Measurements from ENCODE around the gene ARVCF.

The ARVCF gene

DNA sequence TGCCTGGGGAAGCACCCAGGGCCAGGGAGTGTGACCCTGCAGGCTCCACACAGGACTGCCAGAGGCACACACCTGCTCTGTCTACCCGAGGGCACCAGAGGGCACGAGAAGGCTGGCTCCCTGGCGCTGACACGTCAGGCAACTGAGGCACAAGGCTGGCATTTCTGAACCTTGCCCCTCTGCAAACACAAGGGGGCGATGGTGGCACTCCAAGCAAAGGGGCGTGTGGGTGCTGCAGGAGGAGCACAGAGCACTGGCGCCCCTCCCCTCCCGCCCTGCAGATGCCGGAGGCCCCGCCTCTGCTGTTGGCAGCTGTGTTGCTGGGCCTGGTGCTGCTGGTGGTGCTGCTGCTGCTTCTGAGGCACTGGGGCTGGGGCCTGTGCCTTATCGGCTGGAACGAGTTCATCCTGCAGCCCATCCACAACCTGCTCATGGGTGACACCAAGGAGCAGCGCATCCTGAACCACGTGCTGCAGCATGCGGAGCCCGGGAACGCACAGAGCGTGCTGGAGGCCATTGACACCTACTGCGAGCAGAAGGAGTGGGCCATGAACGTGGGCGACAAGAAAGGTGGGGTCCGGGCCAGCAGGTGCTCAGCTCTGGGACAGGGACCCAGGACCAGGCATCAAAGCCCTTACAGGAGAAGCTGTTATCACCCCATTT is 54.2 kb downstream of the ARVCF start:
- DNase-seq (ENCODE audit: low read depth, low spot score): no peak

DNA sequence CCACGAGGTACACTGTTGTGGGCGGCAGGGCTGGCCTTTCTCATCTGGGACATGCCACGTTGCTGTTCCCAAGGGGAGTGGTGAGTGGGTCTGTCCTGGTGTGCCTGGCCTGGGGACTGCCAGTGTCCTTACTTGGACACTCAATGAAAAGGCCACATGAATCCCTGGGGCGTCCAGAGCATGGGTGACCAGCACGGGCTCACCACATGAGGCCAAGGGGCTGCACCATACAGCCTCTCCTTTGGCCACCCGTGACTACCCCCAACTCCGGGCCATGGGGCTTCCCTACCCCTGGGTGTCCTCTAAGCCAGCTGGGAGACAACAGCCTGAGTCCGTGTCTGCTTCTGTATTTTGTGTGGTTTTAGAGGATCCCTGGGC is 54.8 kb downstream of the ARVCF start:
- no peak for DNase-seq (ENCODE audit: low read depth, low spot score)

DNA sequence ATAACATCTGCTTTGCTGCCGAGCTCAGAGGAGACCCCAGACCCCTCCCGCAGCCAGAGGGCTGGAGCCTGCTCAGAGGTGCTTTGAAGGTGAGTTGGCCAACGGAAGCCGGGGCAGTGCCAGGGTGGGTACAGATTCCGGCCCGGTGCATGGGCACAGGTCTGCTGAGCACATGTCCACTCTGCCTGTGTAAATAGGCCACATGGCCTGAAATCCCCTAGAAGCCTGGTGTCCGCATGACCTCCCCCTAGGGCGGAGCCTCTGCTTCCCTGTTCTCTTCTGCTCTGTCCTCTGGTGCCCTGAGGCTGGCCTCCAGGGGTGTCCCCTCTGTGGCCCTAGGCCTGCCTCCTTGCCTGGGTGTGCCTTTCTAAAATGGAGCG is 55.4 kb downstream of the ARVCF start:
- no peak for DNase-seq (ENCODE audit: low read depth, low spot score)

DNA sequence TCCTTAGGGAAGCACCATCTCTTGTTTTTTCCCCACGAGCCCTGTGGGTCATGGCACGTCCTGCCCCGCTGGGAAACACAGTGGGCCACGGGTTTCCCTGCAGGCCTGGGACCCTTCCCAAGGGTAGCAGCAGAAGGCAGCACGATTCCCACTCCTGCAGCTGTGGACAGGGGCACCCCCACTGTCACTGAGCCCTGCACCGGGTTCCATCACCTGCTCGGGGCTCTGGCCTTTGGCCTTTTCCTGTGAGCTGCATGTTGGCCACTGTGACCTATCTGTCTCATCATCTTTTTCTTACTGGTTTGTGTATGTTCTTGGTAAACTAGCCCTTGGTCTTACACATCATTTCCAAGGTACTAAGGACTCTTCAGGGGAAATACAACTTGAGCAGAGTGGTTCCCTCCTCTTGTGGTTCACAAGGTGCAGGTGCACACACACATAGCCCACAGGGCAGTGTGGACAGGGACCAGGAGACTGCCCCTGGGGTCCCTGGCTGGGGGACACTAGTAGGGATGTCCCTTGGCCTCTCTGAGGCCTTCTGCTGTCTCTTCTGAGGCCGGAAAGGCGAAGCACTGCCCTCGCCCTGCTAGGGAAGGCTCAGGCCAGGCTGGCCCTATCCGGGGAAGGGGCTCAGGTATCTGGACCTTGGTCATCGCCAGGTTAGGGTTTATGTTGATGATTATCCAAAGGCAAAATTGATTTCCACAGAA is 56.0 kb downstream of the ARVCF start:
- no peak for DNase-seq (ENCODE audit: low read depth, low spot score)

DNA sequence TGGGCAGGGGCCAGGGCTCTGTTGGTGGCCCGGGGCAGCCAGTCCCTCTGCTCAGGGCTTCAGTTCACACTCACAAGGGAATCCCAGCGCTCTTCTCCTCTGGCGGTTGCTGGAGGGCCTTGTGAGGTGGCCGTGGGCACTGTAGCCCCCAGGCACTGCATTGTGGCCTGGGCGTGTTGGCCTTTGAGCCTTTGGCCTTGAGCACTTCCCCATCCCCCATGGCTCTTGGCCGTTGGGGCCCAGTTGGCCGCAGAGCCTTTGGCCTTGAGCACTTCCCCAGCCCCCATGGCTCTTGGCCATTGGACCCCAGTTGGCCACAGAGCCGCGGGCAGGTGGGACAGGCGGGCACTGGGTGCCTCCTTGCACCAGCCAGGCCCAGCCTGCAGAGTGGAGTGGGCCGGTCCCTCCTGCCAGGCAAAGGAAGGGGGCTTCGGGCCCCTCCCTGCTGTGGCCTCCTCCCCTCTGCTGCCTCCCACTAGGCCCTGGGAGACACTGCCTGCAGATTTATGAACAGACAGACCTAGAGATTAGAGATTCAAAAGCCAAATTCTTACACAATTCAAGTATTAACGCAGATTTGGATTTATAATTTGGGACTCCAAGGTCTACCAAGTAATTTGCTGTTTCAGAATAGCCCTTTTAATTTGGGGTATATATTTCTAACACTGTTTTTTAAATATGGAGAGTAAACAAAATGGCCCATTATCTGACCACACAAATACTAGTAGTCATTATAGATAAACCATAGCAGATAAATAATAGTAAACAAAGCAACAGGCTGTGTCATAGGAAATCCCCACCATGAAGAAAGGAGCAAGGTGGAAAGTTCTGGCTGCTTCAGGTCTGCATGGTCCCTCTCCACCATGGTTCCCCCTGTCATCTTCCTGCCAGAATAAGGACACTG is 56.8 kb downstream of the ARVCF start:
- DNase-seq (ENCODE audit: low read depth, low spot score): no peak

DNA sequence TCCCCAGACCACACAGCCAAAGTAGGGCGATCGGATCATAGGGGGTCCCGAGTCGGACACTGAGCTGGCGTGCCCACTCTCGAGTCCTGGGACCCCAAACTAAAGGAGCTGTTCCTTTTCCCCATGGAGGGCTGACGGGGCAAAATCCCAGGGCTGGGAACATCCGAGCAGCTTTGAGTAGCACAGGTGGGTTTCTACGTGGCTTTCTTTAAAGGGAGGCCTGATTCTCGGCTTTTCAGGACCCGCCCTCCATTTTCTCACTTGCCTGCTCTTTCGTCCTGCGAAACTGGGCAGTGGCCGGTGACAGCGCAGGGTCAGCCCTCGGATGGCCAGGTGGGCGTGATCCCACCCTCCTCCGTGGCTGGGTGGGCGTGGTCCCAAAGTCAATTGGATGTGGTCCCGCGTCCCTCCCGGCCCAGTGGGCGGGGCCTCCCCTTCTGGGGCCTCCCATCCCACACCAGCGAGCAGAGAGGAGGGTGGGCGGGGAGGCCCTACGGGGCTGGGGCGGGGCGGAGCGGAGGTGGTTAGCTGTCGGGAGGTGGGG is 57.5 kb downstream of the ARVCF start:
- no peak for DNase-seq (ENCODE audit: low read depth, low spot score)

DNA sequence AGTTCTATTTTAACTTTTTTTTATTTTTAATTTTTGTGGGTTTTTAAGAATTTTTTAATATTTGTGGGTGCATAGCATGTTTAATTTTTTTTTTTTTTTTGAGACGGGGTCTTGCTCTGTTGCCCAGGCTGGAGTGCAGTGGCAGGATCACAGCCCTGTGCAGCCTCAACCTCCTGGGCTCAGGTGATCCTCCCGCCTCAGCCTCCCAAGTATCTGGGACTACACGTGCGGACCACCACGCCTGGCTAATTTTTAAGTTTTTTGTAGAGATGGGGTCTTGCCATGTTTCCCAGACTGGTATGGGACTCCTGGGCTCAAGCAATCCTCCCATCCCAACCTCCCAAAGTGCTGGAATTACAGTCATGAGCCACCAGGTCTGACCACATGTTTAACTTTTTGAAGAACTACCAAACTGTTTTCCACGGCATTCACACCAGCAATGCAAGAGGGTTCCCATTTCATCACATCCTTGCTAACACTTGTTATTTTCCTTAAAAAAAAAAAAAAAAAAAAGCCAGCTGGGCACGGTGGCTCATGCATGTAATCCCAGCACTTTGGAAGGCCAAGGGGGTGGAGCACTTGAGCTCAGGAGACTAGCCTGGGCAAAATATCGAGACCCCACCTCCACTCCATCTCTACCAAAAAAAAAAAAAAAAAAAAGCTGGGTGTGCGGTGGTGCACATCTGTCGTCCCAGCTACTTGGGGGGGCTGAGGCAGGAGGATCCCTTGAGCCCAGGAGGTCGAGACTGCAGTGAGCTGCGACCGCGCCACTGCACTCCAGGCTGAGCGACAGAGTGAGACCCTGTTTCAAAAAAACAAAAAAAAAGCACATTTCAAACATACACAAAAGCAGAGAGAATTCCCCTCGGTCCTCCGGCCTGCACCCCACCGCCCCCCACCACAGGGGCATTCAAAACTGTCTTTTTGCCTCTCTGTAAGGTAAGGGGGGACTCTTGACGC is 58.3 kb downstream of the ARVCF start:
- DNase-seq (ENCODE audit: low read depth, low spot score): no peak

DNA sequence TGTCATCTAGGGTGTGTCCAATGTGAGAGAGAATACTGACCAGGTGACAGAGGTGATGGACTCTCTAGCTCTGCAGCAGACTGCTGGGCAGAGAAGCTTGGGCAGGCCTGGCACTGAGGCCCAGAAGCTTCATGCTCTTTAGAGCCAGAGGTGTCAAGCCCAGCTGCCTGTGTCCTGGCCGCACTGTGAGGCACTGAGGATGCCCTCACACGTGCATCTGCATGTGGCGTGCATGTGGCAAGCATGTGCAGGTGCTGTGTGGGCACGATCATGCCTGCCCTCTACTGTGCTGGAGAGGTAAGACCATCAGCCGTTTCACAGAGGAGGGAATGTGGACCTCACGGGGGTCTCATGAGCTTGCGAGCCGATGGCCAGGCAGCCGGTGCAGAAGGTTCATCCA is 59.2 kb downstream of the ARVCF start:
- DNase-seq (ENCODE audit: low read depth, low spot score): no peak

DNA sequence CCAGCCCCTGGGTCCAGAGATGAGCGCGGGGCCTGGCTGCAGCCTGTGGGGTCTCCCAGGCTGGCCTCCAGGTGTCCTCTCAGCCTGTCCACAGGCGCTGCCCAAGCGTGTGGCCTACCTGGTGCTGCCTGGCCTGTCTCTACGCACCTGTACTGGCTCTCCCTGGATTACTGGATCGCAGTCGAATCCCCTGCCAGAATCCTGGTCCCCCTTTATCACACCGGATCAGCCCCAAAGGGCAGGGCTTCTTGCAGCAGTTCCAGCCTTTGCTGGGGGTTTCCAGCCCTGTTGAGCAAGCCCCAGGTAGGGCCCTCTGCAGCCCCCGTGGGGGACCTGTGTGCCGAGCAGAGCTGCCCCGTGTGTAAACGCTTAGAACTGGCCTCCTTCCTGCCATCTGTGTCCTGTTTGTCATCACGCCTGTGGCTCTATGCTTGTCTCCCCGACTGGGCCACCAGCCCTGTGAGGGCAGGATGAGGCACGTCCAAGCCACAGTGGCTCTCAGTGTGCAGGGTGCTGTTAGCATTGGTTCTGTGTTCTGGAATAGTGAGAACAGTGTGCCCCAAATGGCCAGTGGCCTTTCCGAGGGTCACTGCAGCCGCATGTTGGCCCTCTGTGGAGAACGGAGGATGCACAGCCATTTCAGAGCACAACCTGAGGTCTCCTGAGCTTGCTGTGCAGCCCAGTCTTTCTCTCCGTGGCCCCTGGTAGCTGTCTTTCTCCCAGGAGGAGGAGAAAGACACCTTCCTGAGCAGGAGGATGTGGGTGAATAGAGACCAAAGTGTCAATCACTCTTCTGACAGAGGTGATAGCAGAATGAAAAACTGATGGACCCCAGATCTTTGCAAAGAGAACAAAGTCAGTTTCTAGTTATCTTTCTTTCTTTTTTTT is 61.1 kb downstream of the ARVCF start:
- DNase-seq (ENCODE audit: low read depth, low spot score): no peak

DNA sequence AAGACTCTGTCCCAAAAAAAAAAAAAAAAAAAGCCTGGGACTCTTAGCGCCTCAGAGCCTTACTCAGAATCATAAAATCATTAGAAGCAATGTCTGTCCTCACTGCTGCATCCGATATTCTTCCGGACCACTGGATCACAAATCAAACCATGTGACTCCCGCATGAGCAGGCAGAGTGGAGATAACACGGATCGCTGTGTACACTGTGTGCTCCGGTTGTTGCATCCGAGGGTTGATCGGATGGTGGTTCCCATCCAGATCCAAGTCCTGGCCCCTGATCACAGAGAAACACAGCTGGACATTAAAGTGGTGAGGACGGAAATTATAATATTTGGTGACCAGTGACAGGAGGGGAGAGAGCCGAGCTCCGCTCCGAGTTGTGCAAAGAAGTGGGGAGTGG is 65.3 kb downstream of the ARVCF start:
- DNase-seq (ENCODE audit: low read depth, low spot score): no peak

DNA sequence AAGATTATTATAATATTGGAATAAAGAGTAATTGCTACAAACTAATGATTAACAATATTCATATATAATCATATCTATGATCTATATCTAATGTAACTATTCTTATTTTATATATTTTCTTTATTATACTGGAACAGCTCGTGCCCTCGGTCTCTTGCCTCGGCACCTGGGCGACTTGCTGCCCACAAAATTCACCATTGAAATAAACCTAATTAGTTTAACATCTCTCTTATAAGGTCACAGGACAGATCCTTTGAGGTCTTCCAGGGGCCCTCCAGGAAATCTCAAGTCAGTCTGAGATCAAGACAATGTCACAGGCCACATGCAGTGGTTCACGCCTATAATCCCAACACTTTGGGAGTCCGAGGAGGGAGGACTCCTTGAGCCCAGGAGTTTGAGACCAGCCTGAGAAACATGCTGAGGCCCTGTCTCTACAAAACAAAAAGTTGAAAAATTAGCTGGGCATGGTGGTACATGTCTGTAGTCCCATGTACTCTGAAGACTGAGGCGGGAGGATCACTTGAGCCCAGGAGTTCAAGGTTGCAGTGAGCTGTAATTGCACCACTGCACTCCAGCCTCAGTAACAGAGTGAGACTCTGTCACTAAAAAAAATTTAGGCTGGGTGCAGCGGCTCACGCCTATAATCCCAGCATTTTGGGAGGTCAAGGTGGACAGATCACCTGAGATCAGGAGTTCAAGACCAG is 68.4 kb downstream of the ARVCF start:
- no peak for DNase-seq (ENCODE audit: low read depth, low spot score)

DNA sequence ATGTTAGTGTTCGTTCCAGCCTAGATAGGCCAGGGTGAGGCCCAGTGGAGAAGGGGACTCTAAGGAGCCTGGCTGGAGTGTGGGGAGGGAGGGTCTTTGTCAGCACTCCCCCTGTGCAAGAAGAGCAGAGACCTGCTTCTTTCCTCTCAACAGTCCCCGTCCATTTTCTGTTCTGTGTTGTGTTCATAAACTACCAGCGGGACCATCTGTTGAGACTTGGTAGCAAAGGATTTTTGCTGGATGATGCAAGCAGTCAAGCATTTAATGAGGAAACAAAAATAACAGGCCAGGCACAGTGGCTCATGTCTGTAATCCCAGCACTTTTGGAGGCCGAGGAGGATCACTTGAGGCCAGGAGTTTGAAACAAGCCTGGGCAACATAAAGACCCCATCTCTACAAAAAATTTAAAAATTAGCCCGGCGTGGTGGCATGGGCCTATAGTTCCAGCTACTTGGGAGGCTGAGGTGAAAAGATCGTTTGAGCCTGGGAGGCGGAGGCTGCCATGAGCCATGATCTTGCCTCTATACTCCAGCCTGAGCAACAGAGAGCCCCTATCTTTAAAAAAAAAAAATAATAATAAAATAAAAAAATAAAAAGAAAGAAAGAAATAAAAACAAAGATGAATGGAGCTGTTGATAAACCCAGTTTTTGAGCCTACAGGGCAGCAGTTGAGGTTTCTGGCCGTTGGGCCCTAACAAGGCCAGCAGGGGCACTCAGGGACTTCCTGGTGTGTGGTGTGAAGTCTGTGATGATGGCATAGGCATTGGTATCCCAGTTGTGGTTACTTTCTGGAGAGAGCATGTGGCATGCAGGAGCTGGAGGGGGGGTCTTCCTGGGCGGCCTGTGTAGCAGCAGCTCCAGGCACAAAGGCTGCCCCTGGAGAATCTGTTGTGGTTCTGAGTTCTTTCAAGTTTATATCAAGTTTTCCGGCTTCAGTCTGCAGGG is 73.3 kb downstream of the ARVCF start:
- DNase-seq (ENCODE audit: low read depth, low spot score): peak; percentile 63

DNA sequence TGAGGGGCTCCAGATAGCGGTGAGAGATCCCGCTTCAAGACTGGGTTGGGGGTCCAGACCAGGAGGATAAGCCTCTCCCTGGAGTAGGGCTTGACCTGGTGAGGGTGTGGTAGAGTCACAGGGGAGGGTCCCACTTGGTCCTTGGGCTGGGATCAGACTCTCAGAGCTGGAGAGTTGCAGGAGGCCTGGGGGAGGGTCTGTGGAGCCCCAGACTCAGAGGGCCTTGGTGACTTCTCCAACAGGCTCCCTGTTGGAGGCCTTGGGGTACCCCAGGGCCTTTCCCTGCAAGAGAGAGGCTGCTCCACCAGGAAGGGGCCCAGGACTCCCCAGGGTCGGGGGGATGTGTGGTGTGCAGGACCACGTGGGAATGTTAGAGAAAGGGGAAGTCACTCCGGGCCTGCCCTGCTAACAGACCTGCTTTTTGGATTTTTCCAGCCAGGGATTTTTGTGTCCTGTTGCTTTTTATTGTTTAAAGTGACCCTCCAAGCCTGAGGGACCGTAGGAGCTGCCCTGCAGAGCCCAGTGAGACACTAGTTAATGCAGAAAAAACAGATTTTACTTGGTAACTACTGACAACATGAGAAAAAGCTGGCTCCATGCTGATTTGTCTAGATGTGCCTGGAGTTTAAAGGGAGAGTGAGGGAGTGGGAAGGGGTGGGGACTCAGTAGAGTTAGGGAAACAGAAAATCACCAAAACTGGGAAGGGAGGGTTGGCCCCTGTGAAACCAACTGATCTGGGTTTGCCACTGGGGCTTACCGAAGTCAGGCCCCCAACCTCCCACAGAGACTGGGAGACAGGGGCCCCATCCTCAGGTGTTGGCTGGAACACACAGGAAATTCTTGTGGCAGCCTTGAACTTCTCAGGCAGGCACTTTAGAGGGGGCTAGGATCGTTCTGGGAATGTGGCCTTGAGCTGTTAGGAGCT is 74.2 kb downstream of the ARVCF start:
- DNase-seq (ENCODE audit: low read depth, low spot score): no peak

DNA sequence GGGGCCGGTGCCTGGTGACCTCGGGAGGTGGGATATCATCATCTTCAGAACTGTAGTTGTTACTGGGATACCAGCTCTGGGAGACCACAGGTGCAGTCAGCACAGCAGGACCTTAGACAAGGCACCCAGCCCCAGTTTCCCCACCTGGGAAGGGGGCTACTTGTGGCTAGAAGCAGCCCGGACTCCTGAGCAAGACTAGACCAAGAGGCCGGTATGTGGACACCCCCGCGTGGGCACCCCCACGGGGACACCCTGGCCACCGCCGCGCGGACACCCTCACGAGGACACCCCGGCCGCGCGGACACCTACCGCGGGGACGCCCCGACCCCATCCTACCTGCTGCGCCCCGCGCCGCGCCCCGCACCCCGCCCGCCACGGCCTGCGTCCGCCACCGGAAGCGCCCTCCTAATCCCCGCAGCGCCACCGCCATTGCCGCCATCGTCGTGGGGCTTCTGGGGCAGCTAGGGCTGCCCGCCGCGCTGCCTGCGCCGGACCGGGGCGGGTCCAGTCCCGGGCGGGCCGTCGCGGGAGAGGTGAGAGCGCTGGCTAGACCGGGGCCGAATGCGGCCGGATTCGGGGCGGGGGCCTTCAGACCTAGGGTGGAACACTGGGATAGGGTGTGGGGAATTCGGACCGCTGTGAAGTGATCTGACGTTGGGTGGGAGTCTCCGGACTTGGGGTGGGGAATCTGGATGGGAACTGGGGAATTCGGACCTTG is 75.1 kb downstream of the ARVCF start, which contains the start of the genes COMT and TXNRD2:
COMT (plus strand) TSS at position 408 of the 718 bp plus-strand sequence. CDS start 20,755 bp downstream, outside the sequence.
TXNRD2 (minus strand) TSS at position 454 of the 718 bp plus-strand sequence; CDS start at position 439, 15 bp downstream.
- DNase-seq (ENCODE audit: low read depth, low spot score): no peak

DNA sequence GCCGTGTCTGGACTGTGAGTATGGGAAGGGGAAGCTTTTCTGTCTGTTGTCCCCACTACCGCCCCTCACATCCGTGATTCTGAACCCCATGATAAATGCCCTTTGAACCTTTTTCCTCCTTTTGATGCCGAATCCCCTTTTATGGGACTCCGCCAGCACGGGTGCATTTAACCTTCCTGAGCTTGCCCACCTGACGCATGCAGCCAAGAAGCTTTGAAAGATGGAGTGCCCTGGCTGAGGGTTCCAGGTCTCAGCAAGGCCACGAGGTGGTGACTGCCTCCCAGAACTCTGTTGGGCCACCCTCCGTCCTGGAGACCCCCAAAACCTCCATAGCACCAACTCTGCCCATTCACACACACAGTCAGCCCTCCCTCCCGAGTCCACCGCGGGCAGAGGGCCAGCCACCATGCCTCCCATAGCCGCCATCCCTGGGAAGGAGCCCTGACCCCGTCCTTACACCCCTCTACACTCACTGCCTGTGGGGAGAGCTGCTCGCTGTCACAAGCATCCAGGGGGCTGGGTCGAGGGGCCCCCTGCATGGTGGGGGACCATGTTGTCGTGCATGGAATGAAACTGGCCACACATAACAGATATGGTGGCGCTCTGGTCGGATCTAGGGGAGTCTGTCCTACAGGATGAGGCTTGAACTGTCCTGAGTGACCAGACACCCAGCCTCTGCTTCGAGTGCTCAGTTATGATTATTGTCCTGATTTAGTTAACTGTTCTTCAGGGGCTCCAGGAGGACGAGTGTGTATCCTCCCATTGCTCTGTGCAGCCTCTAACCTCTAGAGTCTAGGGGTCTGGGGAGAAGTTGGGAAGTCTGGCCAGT is 75.9 kb downstream of the ARVCF start:
- DNase-seq (ENCODE audit: low read depth, low spot score): no peak
